ENCODE measurements around the gene TLE2.
"Not testable (repeated sequence)": the region's sequence is repeated elsewhere in the genome, so short reads cannot be mapped to it uniquely, and the experiment has no call there.

Gene TLE2

GRCh38 chr19:3056417-3057088 is 27.5 kb upstream of the TLE2 start:
- DNase-seq (ENCODE audit: low read depth in 4 of 4, low spot score in 1 of 4): no peak

GRCh38 chr19:3055741-3056416 is 26.8 kb upstream of the TLE2 start:
- no peak for DNase-seq (ENCODE audit: low read depth in 4 of 4, low spot score in 1 of 4)

- no peak for DNase-seq (ENCODE audit: low read depth in 4 of 4, low spot score in 1 of 4)
These were observed 26.1 kb upstream of the TLE2 start for GRCh38 chr19:3054972-3055740.

- DNase-seq (ENCODE audit: low read depth in 4 of 4, low spot score in 1 of 4): no peak
These were observed 25.3 kb upstream of the TLE2 start for GRCh38 chr19:3054265-3054971.

GRCh38 chr19:3053780-3054179 is 24.7 kb upstream of the TLE2 start:
- no peak for DNase-seq (ENCODE audit: low read depth in 4 of 4, low spot score in 1 of 4)

- no peak for DNase-seq (ENCODE audit: low read depth in 4 of 4, low spot score in 1 of 4)
These were observed 24.1 kb upstream of the TLE2 start for GRCh38 chr19:3053218-3053621.

GRCh38 chr19:3050016-3050415 is 20.9 kb upstream of the TLE2 start:
- not testable (repeated sequence) for DNase-seq (ENCODE audit: low read depth in 4 of 4, low spot score in 1 of 4)

GRCh38 chr19:3049089-3049488 is 20.0 kb upstream of the TLE2 start:
- DNase-seq (ENCODE audit: low read depth in 4 of 4, low spot score in 1 of 4): no peak

- no peak for DNase-seq (ENCODE audit: low read depth in 4 of 4, low spot score in 1 of 4)
These were observed 19.1 kb upstream of the TLE2 start for GRCh38 chr19:3048190-3048533.

- peak in 2 of 4 experiments; percentile 42 to 47 for DNase-seq (ENCODE audit: low read depth in 4 of 4, low spot score in 1 of 4)
These were observed 18.6 kb upstream of the TLE2 start for GRCh38 chr19:3047496-3048189.

- DNase-seq (ENCODE audit: low read depth in 4 of 4, low spot score in 1 of 4): no peak
These were observed 17.8 kb upstream of the TLE2 start for GRCh38 chr19:3046698-3047495.

GRCh38 chr19:3045885-3046697 is 17.0 kb upstream of the TLE2 start:
- DNase-seq (ENCODE audit: low read depth in 4 of 4, low spot score in 1 of 4): no peak

- DNase-seq (ENCODE audit: low read depth in 4 of 4, low spot score in 1 of 4): no peak
These were observed 16.1 kb upstream of the TLE2 start for GRCh38 chr19:3045191-3045590.

- no peak for DNase-seq (ENCODE audit: low read depth in 4 of 4, low spot score in 1 of 4)
These were observed 13.7 kb upstream of the TLE2 start for GRCh38 chr19:3042621-3043267.

GRCh38 chr19:3041761-3042620 is 12.9 kb upstream of the TLE2 start:
- DNase-seq (ENCODE audit: low read depth in 4 of 4, low spot score in 1 of 4): no peak

GRCh38 chr19:3041327-3041726 is 12.2 kb upstream of the TLE2 start:
- DNase-seq (ENCODE audit: low read depth in 4 of 4, low spot score in 1 of 4): no peak

- DNase-seq (ENCODE audit: low read depth in 4 of 4, low spot score in 1 of 4): no peak
These were observed 10.6 kb upstream of the TLE2 start for GRCh38 chr19:3039641-3040077.

- DNase-seq (ENCODE audit: low read depth in 4 of 4, low spot score in 1 of 4): no peak
These were observed 10.0 kb upstream of the TLE2 start for GRCh38 chr19:3039125-3039524.
